GM15510 (cell line): Measurements from ENCODE around the gene HAVCR1.

Experiments used
- POLR2A ChIP-seq: IDR thresholded peaks from 3 replicates; pipeline ENCODE4 v1.6.1; 2011; ENCODE audit warnings: borderline replicate concordance; ENCODE audit not compliant: insufficient read length; ENCODE audit errors: extremely low read depth

Gene HAVCR1

DNA sequence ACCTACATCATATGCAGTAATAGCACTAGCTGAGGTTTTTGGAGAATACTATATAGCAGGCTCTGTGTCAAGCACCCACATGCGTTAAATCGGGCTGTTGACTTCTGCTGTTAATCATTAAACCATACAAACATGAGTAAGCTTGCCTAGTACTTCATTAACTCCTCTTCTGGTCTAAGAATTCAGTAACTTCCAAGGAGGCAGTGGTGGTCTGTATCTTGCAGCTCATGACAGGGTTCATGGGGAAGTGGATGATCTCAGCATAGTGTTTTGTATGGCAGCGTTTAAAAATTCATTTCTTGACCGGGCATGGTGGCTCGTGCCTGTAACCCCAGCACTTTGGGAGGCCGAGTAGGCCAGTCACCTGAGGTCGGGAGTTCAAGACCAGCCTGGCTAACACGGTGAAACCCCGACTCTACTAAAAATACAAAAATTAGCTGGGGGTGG, at the start of gene HAVCR1:
Gene HAVCR1 (minus strand): TSS at position 24 of the 447 bp plus-strand sequence. CDS start 1,173 bp downstream, outside the sequence.
- no peak for TF ChIP-seq POLR2A

DNA sequence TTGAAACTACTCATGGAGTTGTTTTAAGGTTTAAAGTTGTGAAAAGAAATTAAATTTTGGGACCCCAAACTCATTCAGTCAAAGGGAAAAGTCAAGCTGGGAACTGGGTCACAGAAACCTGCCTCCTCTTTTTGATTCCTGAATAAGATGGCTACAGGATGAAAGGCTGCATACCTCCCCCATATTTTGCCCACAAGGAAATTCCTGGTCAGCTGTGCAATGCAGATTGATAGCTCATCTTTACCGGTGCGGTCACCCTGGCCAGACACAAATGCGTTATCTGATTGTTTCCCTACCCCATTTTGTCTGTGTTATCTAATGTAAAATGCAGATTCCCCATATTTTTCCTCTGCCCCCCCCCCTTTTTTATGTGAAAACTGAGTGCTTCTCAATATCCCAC, 48.6 kb upstream of the HAVCR1 start:
- TF ChIP-seq POLR2A = no peak

DNA sequence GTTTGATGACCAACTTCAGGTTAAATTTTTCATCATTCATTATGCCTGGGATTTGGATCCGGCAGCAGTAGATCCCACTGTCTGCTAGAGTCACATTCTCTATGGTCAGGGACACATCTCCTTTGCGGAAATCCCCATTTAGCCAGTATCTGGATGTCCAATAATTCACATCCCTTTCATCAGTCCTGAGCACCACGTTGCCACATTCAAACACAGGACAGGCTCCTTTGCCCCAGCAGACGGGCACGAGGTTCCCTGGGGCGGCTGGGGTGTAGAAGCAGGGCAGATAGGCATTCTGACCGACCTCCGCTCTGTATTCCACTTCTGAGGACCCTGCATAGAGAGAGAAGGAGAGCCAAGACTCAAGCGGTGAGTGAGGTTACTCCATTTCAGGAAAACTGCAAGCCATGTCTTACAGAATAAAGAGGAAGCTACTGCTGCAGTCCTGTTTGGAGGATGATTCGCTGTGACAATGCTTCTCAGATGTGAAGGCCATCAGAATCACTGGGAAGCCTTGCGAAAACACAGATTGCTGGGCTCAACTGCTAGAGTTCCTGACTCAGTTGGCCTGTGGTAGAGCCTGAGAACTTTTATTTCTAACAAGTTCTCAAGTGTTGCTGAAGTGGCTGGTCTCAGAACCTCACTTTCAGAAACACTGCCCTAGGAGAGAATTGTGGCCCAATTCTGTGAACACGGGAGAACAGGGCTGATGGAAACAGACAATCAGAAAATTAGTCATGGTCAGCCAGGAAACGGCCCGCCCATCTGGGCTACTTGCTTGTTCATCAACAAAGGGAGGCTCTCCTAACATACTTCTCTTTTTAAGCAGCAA, 47.9 kb upstream of the HAVCR1 start:
- TF ChIP-seq POLR2A = no peak

DNA sequence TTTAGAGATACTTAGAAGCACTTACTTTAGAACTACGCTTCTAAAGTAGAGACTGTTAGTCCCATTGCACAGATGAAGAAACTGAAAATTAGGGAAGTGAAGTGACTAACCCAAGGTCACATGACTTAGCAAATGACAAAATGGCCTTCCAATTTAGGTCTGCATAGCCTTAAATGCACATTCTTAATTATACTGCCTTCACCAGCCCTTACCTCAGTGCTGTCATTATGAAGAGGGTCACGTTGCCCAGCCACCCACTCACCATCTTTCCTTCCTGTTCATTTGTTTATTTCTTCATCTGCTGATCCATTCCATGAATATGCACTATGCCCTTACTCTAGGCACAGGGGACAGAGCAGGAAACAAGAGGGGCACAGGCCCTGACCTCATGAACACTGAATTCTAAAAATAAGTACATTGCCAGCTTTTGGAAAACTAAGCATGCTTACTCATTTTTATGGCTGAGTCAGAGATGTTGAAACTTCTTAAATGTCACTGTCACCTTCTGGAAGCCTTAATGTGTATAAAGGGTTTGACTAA, 41.3 kb upstream of the HAVCR1 start:
- TF ChIP-seq POLR2A = no peak

DNA sequence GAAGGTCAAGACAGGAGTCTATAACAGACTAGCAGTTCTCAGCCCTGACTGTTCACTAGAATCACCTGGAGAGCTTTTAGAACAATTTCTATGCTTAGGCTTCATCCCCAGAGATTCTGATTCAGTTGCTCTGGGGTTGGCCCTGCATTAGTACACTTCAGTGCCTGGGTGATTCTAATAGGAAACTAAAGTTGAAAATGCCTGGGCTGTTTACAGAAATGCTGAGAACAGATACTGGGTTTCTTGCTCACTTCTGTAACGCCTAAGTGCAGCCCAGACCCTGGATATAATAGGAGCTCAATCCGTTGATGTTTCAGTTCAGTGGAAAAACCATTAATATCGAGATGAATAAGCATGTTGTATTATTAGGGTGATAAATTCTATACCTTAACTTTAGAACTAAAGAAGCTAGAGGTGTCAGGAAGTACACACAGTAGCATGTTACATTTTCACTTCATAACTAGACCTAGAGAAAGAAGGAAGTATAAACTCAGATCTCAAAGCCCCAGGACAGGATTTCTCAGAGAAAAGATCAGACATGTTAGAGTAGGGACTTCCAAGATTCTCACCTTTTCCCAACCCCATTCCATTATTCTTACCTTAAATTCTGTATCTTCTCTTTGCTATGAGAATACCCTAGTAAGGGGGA, 29.6 kb upstream of the HAVCR1 start:
- no peak for TF ChIP-seq POLR2A

DNA sequence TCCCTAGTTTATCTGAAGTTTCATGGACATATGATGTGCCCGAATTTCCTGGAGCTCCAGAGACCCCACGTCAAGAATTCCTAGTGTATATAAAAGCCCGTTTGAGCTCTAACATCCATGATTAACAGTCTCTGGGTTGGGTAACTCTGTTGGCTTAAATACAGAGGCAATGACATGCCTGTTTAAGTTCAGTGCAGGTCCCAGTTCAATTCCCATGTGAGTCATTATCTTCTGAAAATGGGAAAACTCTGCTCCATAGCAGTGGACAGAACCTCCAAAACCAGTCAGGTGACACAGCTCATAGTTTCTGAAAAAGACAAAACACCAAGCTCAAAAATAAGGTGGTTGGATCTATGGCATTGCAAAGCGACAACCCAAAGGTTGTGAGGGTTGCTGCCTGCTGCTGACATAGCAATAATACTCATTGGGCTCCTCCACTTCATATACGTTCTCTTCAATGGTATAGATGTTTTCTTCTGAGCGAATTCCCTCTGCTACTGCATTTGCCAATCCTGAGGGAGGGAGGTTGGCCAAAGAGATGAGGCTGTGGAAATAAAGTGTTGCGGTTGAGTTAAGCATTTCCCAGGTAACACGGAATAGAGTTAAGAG, 27.9 kb upstream of the HAVCR1 start:
- TF ChIP-seq POLR2A = no peak

DNA sequence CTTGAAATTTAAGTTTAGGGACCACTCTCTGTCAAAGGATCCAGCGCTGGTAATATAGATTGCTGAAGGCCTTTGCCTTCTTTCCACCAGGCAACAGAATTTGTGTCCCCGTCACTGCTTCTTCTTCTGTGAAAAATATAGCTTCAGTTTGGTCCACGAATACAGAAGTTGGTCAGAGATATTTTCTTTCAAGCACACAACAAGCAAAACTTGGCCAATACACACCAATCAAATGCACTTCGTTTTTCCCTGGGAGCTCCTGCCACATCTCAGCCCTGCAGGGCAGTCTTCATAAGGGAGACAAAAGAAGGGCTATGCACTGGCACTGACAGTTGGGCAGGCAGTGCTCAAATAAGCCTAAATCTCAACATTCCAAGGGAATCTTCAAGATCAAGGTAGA, 27.0 kb upstream of the HAVCR1 start:
- TF ChIP-seq POLR2A = no peak

DNA sequence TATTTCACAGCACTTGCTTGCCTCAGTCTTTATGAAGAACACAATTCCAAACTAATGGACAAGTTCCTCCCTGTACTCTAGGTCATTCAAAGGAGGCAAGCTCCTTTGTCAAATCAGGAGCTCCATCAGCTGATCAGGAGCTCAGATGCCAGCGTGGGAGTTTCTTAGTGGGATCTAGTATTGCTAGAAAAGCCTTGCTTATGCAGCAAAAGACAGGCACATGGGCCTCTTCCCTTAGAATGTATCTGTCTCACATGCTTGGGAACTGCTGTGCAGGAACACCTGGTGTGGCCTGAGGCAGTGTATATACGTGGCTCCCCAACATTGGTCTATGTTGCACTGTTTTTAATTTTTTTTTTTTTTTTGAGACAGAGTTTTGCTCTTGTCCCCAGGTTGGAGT, 21.4 kb upstream of the HAVCR1 start:
- TF ChIP-seq POLR2A = no peak

DNA sequence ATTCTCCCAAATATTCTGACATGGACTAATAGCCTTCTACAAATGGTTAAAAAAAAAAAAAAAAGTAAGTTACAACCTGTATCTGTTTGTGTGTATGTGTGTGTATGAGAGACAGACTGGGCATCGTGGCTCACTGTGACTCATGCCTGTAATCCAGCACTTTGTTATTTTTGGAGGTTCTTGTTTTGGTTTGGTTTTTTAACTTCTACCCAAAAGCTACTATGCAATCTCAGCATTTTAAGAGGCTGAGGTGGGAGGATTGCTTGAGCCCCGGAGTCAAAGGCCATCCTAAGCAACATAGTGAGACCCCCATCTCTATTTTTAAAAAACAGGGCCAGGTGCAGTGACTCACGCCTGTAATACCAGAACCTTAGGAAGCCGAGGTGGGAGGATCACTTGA, 17.6 kb upstream of the HAVCR1 start:
- TF ChIP-seq POLR2A = no peak

DNA sequence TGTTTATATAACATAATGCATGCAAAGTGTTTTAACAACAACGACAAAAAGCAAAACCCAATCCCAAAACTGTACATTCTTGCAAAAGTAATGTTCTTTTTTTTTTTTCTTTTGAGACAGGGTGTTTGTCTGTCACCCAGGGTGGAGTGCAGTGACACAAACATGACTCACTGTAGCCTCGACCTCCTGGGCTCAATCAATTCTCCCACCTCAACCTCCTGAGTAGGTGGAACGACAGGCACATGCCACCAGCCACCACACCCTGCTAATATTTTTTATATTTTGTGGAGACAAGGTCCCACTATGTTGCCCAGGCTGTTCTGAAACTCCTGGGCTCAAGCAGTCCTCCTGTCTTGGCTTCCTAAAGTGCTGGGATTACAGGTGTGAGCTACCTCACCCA, 13.6 kb upstream of the HAVCR1 start:
- TF ChIP-seq POLR2A = no peak

DNA sequence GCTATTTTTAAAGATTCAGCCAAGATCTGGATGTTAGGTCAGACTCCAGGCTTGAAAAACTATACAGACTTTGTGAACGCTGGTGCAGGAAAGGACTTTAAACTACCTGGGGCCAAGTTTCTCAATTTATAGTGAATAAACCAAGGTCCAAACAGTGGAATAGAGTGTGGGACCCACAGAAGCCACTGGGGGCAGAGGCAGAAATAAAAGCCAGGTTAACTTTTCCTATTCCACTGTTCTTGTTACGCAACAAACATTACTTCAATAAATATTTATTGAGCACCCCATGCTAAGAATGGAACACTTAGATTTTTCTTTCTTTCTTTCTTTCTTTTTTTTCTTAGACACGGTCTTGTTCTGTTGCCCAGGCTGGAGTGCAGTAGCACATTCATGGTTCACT, 11.0 kb upstream of the HAVCR1 start:
- TF ChIP-seq POLR2A = no peak

DNA sequence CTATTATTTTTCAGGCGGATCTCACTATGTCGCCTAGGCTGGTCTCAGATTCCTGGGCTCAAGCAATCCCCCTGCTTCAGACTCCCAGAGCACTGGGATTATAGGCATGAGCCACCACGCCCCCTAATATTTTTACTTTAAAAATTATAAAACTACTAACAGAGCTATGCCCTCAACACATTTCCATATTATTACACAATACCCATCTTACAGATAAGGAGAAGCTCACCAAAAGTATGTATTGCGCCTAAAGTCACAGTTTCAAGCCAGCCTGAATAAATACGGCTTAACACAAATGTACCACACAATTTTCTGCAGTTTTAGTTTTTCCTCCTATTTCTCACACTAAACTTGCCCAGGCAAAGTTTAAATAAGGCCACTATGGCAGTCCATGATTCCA, 9.9 kb upstream of the HAVCR1 start:
- TF ChIP-seq POLR2A = no peak

DNA sequence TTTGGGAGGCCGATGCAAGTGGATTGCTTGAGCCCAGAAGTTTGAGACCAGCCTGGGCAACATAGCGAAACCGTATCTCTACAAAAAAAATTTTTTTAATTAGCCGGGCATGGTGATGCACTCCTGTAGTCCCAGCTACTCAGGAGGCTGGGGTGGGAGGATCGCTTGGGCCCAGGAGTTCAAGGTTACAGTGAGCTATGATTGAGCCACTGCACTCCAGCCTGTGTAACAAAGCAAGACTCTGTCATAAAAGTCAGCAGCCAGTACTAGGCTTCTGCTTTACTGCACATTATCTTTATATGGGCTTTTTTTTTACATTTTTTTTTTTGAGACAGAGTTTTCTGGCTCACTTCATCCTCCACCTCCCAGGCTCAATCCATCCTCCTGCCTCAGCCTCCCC, 9.4 kb upstream of the HAVCR1 start:
- TF ChIP-seq POLR2A = no peak

DNA sequence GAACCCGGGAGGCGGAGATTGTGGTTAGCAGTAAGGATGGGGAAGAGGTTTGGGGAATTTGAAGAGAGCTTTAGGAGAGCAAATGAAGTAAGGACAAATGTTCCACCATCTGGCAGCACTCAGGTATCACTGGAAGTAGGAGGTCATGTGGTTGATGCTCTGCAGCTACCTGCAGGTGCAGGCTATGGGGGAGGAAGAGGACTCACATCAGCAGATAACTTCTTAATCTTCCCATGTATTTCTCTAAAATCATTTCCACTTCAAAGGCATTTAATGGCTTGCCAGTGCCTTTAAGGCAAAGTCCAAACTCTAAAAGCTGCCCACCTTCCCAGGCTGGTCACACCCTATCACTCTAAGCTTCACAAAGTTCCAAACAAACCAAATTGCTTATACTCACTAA, 8.1 kb upstream of the HAVCR1 start:
- TF ChIP-seq POLR2A = no peak

DNA sequence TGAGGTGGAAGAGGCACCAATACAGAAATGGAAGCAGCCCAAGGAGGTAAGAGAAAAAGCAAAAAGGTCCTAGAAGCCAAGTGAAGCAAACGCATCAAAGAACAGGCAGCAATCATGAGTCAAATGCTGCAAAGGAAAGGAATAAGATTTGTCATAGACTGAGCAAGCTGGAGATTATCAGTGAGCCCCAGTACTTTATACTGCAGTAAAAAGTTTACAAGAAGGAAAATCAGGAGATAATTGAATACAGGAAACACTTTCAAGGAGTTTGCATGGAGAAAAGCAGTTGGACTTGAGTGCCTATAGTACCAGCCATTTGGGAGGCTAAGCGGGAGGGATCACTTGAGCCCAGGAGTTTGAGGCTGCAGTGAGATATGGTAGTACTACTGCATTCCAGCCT, 7.2 kb upstream of the HAVCR1 start:
- TF ChIP-seq POLR2A = no peak
